SK-N-SH (cell line): ENCODE results near the gene PDE4B. TPM values are rescaled to one million over a fixed set of nuclear protein-coding genes. Genes with fewer than 3 reads are reported as not detected.
A peak's percentile ranks its signal among the peaks of the same experiment; 100 is the strongest.

Experiments
- CTCF ChIA-PET: fragments of 300-600, 350-600 bp; formaldehyde crosslinking; extraction: SDS; loops from one replicate; lab custom pipeline; 2021; lab: Yijun Ruan, JAX
- POLR2A ChIA-PET: fragments of 350-600 bp; sonication (Branson Sonifier 250); formaldehyde crosslinking; extraction: SDS; loops from one replicate; lab custom pipeline; 2020; ENCODE audit warnings: antibody characterized with exemption, inconsistent platforms; lab: Yijun Ruan, JAX
- DNase-seq: peaks from one replicate; pipeline ENCODE4 v3.0.0; 2012
- H2AFZ ChIP-seq: fragments of 200-600 bp; sonication (generic); 2 replicates; pipeline ENCODE4 v1.8.1; 2016; ENCODE audit warnings: antibody characterized with exemption, mild to moderate bottlenecking, low read depth
- H3F3A ChIP-seq: fragments of 200-600 bp; sonication (generic); replicated peaks from 2 replicates; pipeline ENCODE3; 2016; ENCODE audit warnings: antibody characterized with exemption, mild to moderate bottlenecking; ENCODE audit not compliant: insufficient read depth
- H3K27ac ChIP-seq, 2 experiments: fragments of 200-500 bp in 1 of 2; fragments of 200-600 bp in 1 of 2; sonication (Bioruptor generic) in 1 of 2; sonication (generic), shearing (Covaris generic) in 1 of 2; 2 replicates each; pipeline versions ENCODE4 v1.5.1 to v1.6.1; 2014 to 2016; ENCODE audit warnings: low read depth in 2 of 2, inconsistent platforms in 1 of 2, low read length in 1 of 2, mild to moderate bottlenecking in 1 of 2, mixed read lengths in 1 of 2
- H3K27me3 ChIP-seq: fragments of 200-600 bp; sonication (generic), shearing (Covaris generic); 2 replicates; pipeline ENCODE4 v1.6.1; 2016; ENCODE audit warnings: mixed run types; ENCODE audit not compliant: insufficient read depth
- H3K36me3 ChIP-seq, 2 experiments: fragments of 200-500 bp in 1 of 2; fragments of 200-600 bp in 1 of 2; sonication (Bioruptor generic) in 1 of 2; sonication (generic) in 1 of 2; replicated peaks in 1 of 2; 2 replicates each; pipeline versions ENCODE3 to v1.5.1; 2014 to 2016; ENCODE audit warnings: low read length in 1 of 2, mild to moderate bottlenecking in 1 of 2; ENCODE audit not compliant: insufficient read depth in 2 of 2, control insufficient read depth in 1 of 2
- H3K4me1 ChIP-seq, 2 experiments: fragments of 200-500 bp in 1 of 2; fragments of 200-600 bp in 1 of 2; sonication (Bioruptor generic) in 1 of 2; sonication (generic), shearing (Covaris generic) in 1 of 2; 2 replicates each; pipeline versions ENCODE4 v1.5.1 to v1.6.1; 2014 to 2016; ENCODE audit warnings: low read depth in 1 of 2, low read length in 1 of 2, mixed run types in 1 of 2; ENCODE audit not compliant: insufficient read depth in 2 of 2, control insufficient read depth in 1 of 2
- H3K4me2 ChIP-seq: fragments of 200-600 bp; sonication (generic), shearing (Covaris generic); 2 replicates; pipeline ENCODE4 v1.6.1; 2017; ENCODE audit warnings: mixed run types
- H3K4me3 ChIP-seq, 2 experiments: fragments of 200-500 bp in 1 of 2; fragments of 200-600 bp in 1 of 2; sonication (Bioruptor generic) in 1 of 2; sonication (generic), shearing (Covaris generic) in 1 of 2; 2 replicates each; pipeline versions ENCODE4 v1.5.1 to v1.8.1; 2014 to 2016; ENCODE audit warnings: low read depth in 2 of 2, inconsistent platforms in 1 of 2, low read length in 1 of 2, mild to moderate bottlenecking in 1 of 2, mixed read lengths in 1 of 2, moderate library complexity in 1 of 2
- H3K79me2 ChIP-seq: fragments of 200-600 bp; sonication (generic); 2 replicates; pipeline ENCODE4 v1.8.1; 2017; ENCODE audit warnings: mild to moderate bottlenecking; ENCODE audit not compliant: insufficient read depth
- H3K9ac ChIP-seq: fragments of 200-600 bp; sonication (generic); 2 replicates; pipeline ENCODE4 v1.6.1; 2017; ENCODE audit warnings: mixed run types
- H3K9me2 ChIP-seq: fragments of 200-600 bp; sonication (generic); 2 replicates; pipeline ENCODE4 v1.6.1; 2017; ENCODE audit warnings: mixed run types
- H3K9me3 ChIP-seq: fragments of 200-600 bp; sonication (generic); 2 replicates; pipeline ENCODE4 v1.6.1; 2017; ENCODE audit warnings: mixed run types, mild to moderate bottlenecking, moderate library complexity
- H4K20me1 ChIP-seq: fragments of 200-600 bp; sonication (generic); 2 replicates; pipeline ENCODE4 v1.6.1; 2017; ENCODE audit warnings: mild to moderate bottlenecking, mixed run types; ENCODE audit not compliant: insufficient read depth
- ELF1 ChIP-seq: IDR thresholded peaks from 2 replicates; pipeline ENCODE4 v1.4.0; 2012
- EP300 ChIP-seq, 2 experiments: IDR thresholded peaks; 2 replicates each; pipeline versions ENCODE4 v1.4.0 to v1.6.1; 2012; ENCODE audit warnings: borderline replicate concordance in 1 of 2, low read depth in 1 of 2, low read length in 1 of 2
- FOXJ3 ChIP-seq: sonication (generic); formaldehyde crosslinking; IDR thresholded peaks from 2 replicates; pipeline ENCODE4 v1.5.1; 2020; ENCODE audit warnings: mild to moderate bottlenecking, missing genetic modification reagents
- FOXM1 ChIP-seq: IDR thresholded peaks from 2 replicates; pipeline ENCODE4 v1.4.0; 2012; ENCODE audit warnings: low read depth, mild to moderate bottlenecking
- IRF3 ChIP-seq: fragments of 150-350 bp; IDR thresholded peaks from 2 replicates; pipeline ENCODE4 v1.6.1; 2016; ENCODE audit warnings: mild to moderate bottlenecking, low read depth, low read length
- MEF2A ChIP-seq: IDR thresholded peaks from 2 replicates; pipeline ENCODE4 v1.4.0; 2012; ENCODE audit warnings: low read depth, borderline replicate concordance
- MXI1 ChIP-seq: IDR thresholded peaks from 2 replicates; pipeline ENCODE4 v1.6.1; 2012; ENCODE audit warnings: mild to moderate bottlenecking, low read depth, low read length, improper control_type of control experiment
- NRF1 ChIP-seq: IDR thresholded peaks from 2 replicates; pipeline ENCODE4 v1.6.1; 2012; ENCODE audit warnings: low read depth, mild to moderate bottlenecking, low read length
- PBX3 ChIP-seq: IDR thresholded peaks from 2 replicates; pipeline ENCODE4; 2012
- RFX5 ChIP-seq: IDR thresholded peaks from 2 replicates; pipeline ENCODE4 v1.6.1; 2012; ENCODE audit warnings: mild to moderate bottlenecking, improper control_type of control experiment, low read length
- RXRA ChIP-seq: IDR thresholded peaks from 2 replicates; pipeline ENCODE4 v1.4.0; 2012; ENCODE audit warnings: low read depth, mild to moderate bottlenecking, borderline replicate concordance
- SMC3 ChIP-seq: IDR thresholded peaks from 2 replicates; pipeline ENCODE4 v1.6.1; 2012; ENCODE audit warnings: low read depth, low read length, improper control_type of control experiment
- TAF1 ChIP-seq: IDR thresholded peaks from 2 replicates; pipeline ENCODE4 v1.6.1; 2012; ENCODE audit warnings: low read depth, mild to moderate bottlenecking, low read length, moderate library complexity, borderline replicate concordance
- TCF12 ChIP-seq: IDR thresholded peaks from 2 replicates; pipeline ENCODE4 v1.4.0; 2012
- YY1 ChIP-seq: IDR thresholded peaks from 2 replicates; pipeline ENCODE4 v1.4.0; 2012; ENCODE audit warnings: low read depth, mild to moderate bottlenecking
- ZBTB33 ChIP-seq: IDR thresholded peaks from 2 replicates; pipeline ENCODE4 v1.4.0; 2012; ENCODE audit warnings: low read depth, borderline replicate concordance
- WGBS: methylation state at CpG from one replicate; pipeline ENCODE4 v1.1.6; 2017; ENCODE audit warnings: low lambda C conversion rate; 5-methylcytosine and 5-hydroxymethylcytosine counted together
- polyA plus RNA-seq, 3 experiments: library from polyadenylated mRNA; depleted of rRNA; stranded (reverse); fragments of >200 nt; gene quantifications; 2 replicates each; pipeline ENCODE4 v1.2.3, GENCODE V29; 2012
- TF ChIP-seq, protein P1 (sequence below): IDR thresholded peaks from 2 replicates; pipeline ENCODE4 v1.4.0; 2012; ENCODE audit warnings: low read depth, borderline replicate concordance

The PDE4B gene
- polyA plus RNA-seq, 1 of the 3 experiments (the other 2 are of a cell fraction) = 1.9 TPM

- H3K4me3 ChIP-seq = no peak overlapping the region
- TF ChIP-seq MXI1 (no peak), YY1 (no peak)
- TF ChIP-seq, all 33 proteins: peak for 0
- H3K9ac ChIP-seq = no peak overlapping the region
- POLR2A ChIA-PET = no interaction called here
- no peak overlapping the region for H3K4me2 ChIP-seq
- H3K27me3 ChIP-seq = no peaks in the 10 kb centered on the region
- H3K36me3 ChIP-seq = no peaks in the 10 kb centered on the region
- H3K4me1 ChIP-seq = peaks cover 0 to 3% of the 10 kb centered on the region in 2 experiments; a peak in 1 of 4 replicates
- H3K27ac ChIP-seq = no peak overlapping the region
- H3K9me3 ChIP-seq = no peaks in the 10 kb centered on the region
- H3K79me2 ChIP-seq = no peaks in the 10 kb centered on the region
- H2AFZ ChIP-seq = no peak overlapping the region
- H3F3A ChIP-seq = peaks cover 6% of the 10 kb centered on the region
- CTCF ChIA-PET = no interaction called here
- no peak for DNase-seq
- no peaks in the 10 kb centered on the region for H3K9me2 ChIP-seq
- H4K20me1 ChIP-seq = no peaks in the 10 kb centered on the region
- 73% methylated on average over 4 of the region's 4 CpGs for WGBS
Measured at GRCh38 chr1:65765631-65766030, 27.1 kb upstream of the PDE4B start.

- TF ChIP-seq EP300 (IDR thresholded peaks at IDR 0.05; ENCODE audit: borderline replicate concordance in 1 of 2, low read depth in 1 of 2, low read length in 1 of 2) (no peak), TCF12 (peak; percentile 42; the same call in 1 of the 2 replicates)
- peaks cover 6% of the 10 kb centered on the region for H3F3A ChIP-seq
- no peaks in the 10 kb centered on the region for H3K36me3 ChIP-seq
- CTCF ChIA-PET = no interaction called here
- WGBS = 57% methylated on average over 2 of the region's 2 CpGs
- POLR2A ChIA-PET = no interaction called here
- no peak overlapping the region for H3K9ac ChIP-seq
- no peaks in the 10 kb centered on the region for H3K4me1 ChIP-seq
- DNase-seq = no peak
- no peaks in the 10 kb centered on the region for H3K27me3 ChIP-seq
- no peaks in the 10 kb centered on the region for H3K79me2 ChIP-seq
- no peak overlapping the region for H3K4me3 ChIP-seq
- peak overlapping the region; percentile 38; the same call in 1 of the 2 replicates for H2AFZ ChIP-seq
- no peaks in the 10 kb centered on the region for H3K9me2 ChIP-seq
- H3K27ac ChIP-seq = no peak overlapping the region
- H4K20me1 ChIP-seq = no peaks in the 10 kb centered on the region
- no peak overlapping the region for H3K4me2 ChIP-seq
- H3K9me3 ChIP-seq = no peaks in the 10 kb centered on the region
Measured at GRCh38 chr1:65769636-65770035, 23.1 kb upstream of the PDE4B start.

DNA sequence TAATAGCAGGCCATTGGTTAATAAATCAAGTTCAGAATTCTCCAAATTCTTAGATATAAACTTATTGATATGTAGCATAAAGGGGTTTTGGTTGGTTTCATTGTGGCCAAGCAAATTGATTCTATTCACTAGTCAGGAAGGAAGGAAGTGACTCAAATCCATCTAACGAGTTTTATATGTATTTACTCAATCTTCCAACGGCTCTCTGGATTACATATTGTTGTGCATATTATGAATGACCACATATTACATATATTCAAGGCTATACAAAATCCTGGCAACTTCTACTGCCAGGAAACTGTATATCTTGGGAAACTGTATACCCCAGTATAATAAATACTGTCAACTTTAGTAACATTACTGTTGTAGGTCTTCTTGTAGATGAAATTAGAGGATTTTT is 20.1 kb upstream of the PDE4B start:
- Histone ChIP-seq H4K20me1 (no peaks in the 10 kb centered on the region), H2AFZ (no peak overlapping the region), H3K4me1 (no peaks in the 10 kb centered on the region), H3K9me2 (no peaks in the 10 kb centered on the region), H3K9ac (no peak overlapping the region), H3K27ac (no peak overlapping the region), H3K79me2 (no peaks in the 10 kb centered on the region), H3K4me3 (no peak overlapping the region), H3K4me2 (no peak overlapping the region), H3K27me3 (no peaks in the 10 kb centered on the region), H3F3A (peaks cover 6% of the 10 kb centered on the region), H3K9me3 (no peaks in the 10 kb centered on the region), H3K36me3 (no peaks in the 10 kb centered on the region)
- CTCF ChIA-PET = no interaction called here
- TF ChIP-seq NRF1 = no peak
- TF ChIP-seq IRF3 = no peak
- no peak for TF ChIP-seq RFX5
- TF ChIP-seq ZBTB33 = no peak
- no peak for TF ChIP-seq SMC3
- no peak for TF ChIP-seq FOXM1
- TF ChIP-seq PBX3 = no peak
- no peak for TF ChIP-seq YY1
- TF ChIP-seq TAF1 = no peak
- TF ChIP-seq RXRA = no peak
- no peak for TF ChIP-seq ELF1
- no peak for TF ChIP-seq FOXJ3 (CRISPR knock-in tag)
- no peak for TF ChIP-seq TCF12
- TF ChIP-seq, protein P1, sequence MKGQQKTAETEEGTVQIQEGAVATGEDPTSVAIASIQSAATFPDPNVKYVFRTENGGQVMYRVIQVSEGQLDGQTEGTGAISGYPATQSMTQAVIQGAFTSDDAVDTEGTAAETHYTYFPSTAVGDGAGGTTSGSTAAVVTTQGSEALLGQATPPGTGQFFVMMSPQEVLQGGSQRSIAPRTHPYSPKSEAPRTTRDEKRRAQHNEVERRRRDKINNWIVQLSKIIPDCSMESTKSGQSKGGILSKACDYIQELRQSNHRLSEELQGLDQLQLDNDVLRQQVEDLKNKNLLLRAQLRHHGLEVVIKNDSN = no peak
- no peak for TF ChIP-seq MEF2A
- DNase-seq = no peak
- POLR2A ChIA-PET = no interaction called here
- 26% methylated on average over 2 of the region's 2 CpGs for WGBS
